Liver (tissue), 3 donors: ENCODE results near the gene CTU1.

ENCODE experiments used
- CTCF ChIP-seq: fragments of 150-350 bp; IDR thresholded peaks from 2 replicates; pipeline ENCODE4 v1.5.1; 2017; ENCODE audit warnings: improper control_type of control experiment, low read depth, low read length; ENCODE audit not compliant: missing input control
- EGR1 ChIP-seq, 2 donors: IDR thresholded peaks; 2 replicates each; pipeline ENCODE4 v1.6.1; 2016 to 2018; ENCODE audit warnings: antibody characterized with exemption in 2 of 2, low read depth in 2 of 2
- JUND ChIP-seq, 2 donors: IDR thresholded peaks; 2 replicates each; pipeline ENCODE4 v1.6.1; 2016; ENCODE audit warnings: antibody characterized with exemption in 2 of 2
- RAD21 ChIP-seq, 2 donors: IDR thresholded peaks; 2 replicates each; pipeline ENCODE4 v1.6.1; 2016; ENCODE audit warnings: antibody characterized with exemption in 2 of 2, mild to moderate bottlenecking in 2 of 2
- REST ChIP-seq: IDR thresholded peaks from 2 replicates; pipeline ENCODE4 v1.6.1; 2016; ENCODE audit warnings: antibody characterized with exemption, mild to moderate bottlenecking
- RXRA ChIP-seq, 2 donors: IDR thresholded peaks; 2 replicates each; pipeline ENCODE4 v1.6.1; 2017 to 2018; ENCODE audit warnings: antibody characterized with exemption in 2 of 2, mild to moderate bottlenecking in 1 of 2
- SP1 ChIP-seq: IDR thresholded peaks from 2 replicates; pipeline ENCODE4 v1.6.1; 2018; ENCODE audit warnings: antibody characterized with exemption, mild to moderate bottlenecking
- TAF1 ChIP-seq: conservative IDR thresholded peaks from 2 replicates; pipeline ENCODE4 v1.6.1; 2016; ENCODE audit warnings: antibody characterized with exemption, mild to moderate bottlenecking
- YY1 ChIP-seq: IDR thresholded peaks from 2 replicates; pipeline ENCODE4 v1.6.1; 2016; ENCODE audit warnings: antibody characterized with exemption, mild to moderate bottlenecking
- ZBTB33 ChIP-seq: IDR thresholded peaks from 2 replicates; pipeline ENCODE4 v1.6.1; 2016; ENCODE audit warnings: antibody characterized with exemption
- donor health status: healthy.
- donor health status: healthy.

GRCh38 chr19:51075998-51076397 is 32.2 kb downstream of the CTU1 start:
- TF ChIP-seq ZBTB33, result no peak
- TF ChIP-seq EGR1 (IDR thresholded peaks at IDR 0.05; ENCODE audit: low read depth in 2 of 2), result no peak
- TF ChIP-seq YY1, result no peak
- TF ChIP-seq CTCF, result no peak
- TF ChIP-seq REST, result no peak
- TF ChIP-seq SP1, result no peak
- no peak for TF ChIP-seq RXRA (IDR thresholded peaks at IDR 0.05)
- TF ChIP-seq JUND (IDR thresholded peaks at IDR 0.05), result no peak
- TF ChIP-seq RAD21 (IDR thresholded peaks at IDR 0.05), result no peak
- no peak for TF ChIP-seq TAF1
